Activated CD4-positive, alpha-beta T cell treated with anti-CD3 and anti-CD28 coated beads for 4 hours (primary cell): ENCODE data around the gene FTO.
"Not testable (repeated sequence)": the region's sequence is repeated elsewhere in the genome, so short reads cannot be mapped to it uniquely, and the experiment has no call there.

Source experiments
- DNase-seq, 2 donors: peaks; one replicate each; pipeline ENCODE4 v3.0.0-alpha.2; 2020

Gene FTO

DNA sequence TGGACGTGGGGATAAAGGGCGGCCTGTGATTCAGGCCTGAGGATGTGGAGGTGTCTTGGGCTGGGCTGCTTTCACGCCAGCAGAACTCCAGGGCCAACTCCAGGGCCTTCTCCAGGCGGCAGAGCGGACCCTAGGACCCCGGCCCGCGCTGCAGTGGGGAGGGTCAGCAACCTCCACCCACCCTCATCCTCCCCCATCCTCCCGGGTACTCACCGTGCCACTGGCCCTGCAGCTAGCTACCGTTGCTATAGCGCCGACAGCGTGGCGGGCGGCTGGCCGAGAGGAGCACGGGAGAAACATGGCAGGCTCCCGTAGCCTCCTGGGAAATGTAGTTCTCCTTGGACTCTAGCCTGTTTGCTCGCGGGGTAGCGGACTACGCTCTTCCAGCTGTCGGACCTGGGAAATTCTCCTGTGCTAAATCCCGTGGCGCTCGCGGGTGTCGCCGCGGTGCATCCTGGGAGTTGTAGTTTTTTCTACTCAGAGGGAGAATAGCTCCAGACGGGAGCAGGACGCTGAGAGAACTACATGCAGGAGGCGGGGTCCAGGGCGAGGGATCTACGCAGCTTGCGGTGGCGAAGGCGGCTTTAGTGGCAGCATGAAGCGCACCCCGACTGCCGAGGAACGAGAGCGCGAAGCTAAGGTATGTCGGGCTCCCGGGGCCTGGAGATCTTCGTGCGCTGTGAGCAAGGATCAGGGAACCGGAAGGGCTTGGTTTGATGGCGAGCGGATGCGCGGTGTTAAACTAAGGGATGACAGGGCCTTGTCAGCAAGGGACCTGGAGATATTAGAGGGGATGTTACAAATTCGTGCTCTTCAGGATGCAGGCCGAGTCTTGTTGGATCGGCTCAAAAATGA, at the start of gene FTO, which contains the start of gene RPGRIP1L:
Gene FTO (plus strand): TSS at position 567 of the 855 bp plus-strand sequence.
Gene RPGRIP1L (minus strand): TSS at position 270 of the 855 bp plus-strand sequence. CDS start 3,136 bp downstream, outside the sequence.
- DNase-seq: peak; percentile 92 to 99

DNA sequence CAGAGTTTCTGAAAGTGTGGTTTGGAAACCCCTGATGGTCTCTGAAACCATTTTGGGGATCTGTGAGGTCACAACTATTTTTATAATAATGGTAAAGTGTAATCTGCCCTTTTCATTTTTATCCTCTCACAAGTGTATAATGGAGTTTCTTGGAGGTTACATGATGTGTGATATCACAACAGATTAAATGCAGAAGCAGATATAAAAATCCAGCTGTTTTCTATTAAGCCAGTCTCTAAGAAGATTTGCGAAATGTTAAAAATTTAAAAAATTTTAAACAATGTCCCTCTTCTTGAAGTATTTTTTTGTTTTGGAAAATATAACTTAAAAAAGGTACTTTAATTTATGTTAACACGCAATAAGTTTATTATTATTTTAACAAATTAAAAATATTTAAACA, 49.0 kb upstream of the FTO start:
- no peak for DNase-seq

DNA sequence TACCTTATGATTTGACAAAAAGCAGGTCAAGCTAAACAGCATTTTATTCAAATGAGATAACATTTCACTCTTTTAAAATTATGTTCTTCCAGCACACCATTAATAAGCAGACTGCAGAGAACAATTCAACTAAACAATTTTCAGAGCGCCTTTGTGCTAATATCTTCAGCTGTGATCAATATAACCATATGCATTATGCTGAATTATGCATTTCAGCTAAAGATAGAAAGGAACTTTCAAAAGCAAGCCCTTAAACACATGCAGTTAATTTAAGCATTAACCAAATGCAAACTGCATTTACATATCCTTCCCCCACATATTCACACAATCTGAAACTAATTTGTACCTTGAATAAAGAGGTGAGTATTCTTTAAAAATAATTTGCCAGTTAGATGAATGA, 41.9 kb upstream of the FTO start:
- DNase-seq: no peak

DNA sequence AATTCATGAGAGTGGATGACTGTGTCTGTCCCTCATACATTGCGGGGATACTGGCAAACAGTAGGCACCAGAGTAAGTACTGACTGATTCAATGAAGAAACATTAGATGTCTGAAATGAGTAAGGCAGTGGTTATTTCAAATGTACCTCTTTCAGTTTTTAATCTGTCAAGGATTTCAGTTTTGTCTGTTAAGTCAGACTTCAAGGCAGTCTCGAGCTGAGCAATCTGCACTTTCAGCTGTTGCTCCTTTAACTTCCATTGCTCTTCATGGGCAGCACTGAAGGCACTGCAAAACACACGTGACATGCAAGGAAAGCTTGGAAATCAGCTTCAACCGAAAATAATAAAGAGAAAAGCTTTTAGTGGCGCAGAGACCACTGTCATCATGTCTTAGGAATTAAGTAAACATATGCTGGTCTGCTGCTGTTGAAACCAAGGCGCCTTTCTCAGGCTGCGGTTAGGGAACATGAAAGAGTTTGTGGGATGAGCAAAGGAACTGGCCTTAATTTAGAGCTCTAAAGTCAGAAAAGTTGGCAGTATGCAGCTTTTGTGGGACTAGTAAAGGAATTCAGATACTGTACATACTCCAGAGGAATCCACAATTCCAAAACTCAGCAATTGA, 39.1 kb upstream of the FTO start:
- no peak for DNase-seq

DNA sequence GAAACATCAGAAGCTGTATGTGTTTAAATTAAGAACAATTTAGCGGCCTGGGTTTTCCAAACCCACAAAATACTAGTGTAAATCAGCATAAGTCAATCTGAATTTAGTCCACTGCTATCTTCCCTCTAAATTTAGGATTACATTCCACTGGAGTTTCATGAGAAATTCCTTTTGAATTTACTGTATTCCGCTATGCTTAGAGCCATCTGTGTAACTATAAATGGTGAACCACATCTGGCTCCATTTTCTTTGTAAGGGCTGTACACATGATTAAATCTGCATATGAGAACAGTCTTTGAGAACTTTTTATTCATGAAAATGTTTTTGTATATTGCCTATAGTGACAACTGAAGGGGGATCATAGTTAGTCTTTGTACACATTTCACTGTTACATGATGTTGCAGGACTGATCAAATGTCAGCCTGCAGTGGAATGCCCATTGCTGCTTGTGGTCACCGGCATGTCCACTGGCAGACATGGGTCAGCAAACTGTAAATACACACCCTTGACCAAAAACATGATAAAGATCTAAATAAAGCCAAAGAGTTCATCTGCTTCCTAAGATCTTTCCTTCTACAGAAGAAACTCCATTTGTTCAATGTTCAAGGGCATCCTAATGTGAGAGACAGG, 37.1 kb upstream of the FTO start:
- DNase-seq: no peak

DNA sequence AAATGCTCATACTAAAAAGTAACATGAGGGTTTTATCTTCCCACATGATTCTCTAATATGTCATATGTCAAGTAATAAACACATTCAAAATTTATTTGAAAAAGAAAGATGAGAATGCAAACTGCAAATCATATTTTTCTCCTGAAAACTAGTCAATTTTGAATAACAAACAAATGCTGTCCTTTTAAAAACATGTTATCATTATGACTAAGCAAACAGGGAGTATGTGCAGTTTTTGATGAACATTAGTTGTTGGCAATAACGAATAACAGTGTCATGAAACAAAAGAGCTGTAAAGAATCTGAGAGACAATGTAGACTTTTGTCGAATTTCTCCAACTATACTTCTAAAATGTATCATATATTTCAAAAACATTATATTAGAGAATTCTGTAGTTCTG, 35.1 kb upstream of the FTO start:
- no peak for DNase-seq

DNA sequence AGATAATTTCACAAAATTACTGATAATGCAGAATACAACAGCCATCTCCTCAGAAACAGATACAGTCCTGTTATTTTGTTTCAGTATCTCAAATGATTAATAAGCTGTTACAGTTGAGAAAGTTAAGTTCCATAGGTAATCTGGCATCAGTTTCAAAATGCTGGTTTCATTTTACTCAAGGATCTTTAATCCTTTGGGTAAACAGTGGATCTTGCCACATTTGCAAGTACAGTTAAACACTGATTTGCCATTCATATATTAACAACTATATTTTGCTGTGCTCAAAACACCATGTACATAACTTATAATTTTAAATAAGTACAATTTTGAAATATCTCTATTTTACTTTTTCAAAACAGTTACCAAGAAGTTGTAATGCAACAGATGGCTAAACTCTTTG, 31.5 kb upstream of the FTO start:
- DNase-seq: no peak

DNA sequence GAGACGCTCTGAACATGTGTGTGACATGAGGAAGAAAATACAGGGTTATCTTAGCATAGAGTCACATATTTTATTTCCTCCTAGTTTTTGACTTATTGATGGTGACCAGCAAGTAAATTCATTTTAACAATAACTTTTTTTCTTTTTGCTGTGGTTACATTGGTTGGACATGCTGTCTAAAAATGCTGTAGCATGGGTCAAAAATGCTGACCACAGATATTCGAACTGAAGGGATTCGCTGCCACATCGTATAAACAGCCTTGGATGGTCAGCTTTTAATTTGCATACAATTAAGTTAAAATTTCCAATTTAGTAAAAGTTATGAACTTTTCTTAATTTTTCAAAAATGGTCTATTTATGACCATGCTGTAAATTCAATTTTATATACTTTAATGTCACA, 30.8 kb upstream of the FTO start:
- DNase-seq: no peak

DNA sequence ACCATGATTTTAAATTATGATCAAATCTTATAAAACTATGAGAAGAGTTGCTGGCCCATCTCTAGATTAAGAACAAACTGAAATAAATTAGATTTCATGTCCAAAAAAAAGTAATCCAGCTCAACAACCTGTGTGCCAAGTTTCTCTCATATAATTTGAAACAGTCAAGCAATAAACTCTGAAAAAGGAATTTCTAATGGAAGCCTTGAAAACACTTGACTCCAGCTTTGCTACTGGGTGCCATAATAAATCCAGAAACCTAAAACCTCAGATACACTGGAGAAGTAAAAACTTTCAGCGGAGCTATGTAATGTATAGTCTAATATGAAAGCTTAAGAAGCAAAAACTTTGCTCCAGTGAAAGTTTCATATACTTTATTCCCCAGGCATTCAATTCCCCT, 25.8 kb upstream of the FTO start:
- no peak for DNase-seq

DNA sequence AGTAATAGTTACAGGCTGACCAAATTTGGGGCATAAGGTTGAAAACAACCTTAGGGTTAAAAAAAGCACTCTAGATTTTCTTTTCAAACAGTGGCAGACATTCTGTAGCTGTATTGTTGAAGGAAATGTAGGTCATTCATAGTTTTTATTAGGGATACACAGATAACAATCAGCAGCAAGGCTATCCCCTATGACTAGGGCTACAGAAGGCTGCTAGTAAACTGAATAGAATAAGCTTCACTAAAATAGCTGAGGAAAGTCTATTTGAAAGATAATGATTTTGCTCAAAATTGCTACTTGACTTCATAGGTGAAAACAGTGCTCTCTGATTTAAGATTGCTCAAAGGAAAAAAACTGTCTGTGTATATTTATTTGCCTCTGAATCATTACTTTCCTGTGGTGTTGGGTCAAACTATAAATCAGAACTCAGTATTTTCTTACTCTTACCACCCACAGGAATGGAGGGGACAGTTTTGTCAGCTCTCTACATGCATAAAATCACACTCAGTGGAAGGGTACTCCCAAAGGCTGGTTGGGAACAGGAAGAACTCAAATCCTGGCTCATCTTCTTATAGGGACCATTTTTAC, 25.1 kb upstream of the FTO start:
- no peak for DNase-seq

DNA sequence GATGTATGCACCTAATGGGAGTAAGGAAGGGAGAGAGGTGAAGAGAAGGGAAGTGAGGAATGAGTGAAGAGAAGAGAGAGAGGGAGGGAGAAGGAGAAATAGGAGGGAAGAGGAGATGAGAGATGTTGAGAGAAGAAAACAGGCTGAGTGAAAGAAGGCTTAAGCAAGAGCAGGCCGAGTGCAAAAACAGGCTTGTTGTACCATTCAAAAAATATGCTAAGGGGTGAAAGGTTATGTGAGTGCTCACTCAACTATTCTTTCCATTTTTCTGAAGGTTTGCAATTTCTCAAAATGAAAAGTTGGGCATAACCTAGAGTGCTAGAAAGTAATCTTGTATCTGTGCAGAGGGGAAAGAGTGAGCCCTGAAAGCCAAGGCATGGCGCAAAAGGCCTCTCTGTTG, 23.2 kb upstream of the FTO start:
- no peak for DNase-seq

DNA sequence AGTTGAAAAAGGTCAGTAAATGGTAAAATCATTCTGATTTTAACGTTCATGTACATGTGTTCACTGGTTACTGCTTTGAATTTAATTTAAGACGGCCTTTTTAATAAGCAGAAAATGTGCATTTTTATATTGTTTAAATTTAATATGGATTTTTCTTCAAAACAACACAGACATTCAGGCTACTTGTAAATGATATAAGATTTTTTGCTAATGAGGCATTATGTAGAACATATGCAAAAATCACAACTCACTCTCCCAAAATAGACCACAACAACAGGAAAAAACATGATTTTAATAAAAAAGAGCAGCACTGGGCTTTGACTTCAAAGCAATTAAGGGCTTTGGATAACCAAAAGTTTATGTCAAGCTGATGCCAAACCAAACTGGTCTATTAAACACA, 22.6 kb upstream of the FTO start:
- no peak for DNase-seq

DNA sequence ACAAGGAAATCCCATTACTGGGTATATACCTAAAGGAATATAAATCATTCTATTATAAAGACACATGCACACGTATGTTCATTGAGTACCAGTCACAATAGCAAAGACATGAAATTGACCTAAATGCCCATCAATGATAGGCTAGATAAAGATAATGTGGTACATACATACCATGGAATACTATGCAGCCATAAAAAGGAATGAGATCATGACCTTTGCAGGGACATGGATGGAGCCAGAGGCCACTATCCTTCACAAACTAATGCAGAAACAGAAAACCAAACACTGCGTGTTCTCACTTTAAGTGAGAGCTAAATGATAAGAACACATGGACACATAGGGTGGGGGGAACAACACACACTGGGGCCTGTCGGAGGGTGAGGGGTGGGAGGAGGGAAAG, 18.6 kb upstream of the FTO start:
- not testable (repeated sequence) for DNase-seq

DNA sequence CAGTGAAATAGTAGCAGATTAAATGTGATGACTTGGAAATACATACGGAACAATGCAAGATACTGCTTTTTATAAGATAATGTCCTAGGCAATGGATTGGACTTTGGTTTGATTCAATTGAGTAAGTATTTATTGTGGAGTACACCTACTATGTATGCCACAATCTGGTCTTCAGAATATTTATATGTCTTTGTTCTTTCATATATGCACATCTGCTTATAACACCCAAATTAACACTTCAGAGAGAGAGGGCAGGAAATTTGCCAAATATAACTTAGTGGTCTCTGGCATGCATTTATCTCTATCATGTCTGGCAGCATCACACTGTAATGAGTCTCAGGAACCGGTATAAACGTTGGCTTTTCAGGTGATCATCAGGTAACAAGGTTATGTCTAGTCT, 17.2 kb upstream of the FTO start:
- no peak for DNase-seq

DNA sequence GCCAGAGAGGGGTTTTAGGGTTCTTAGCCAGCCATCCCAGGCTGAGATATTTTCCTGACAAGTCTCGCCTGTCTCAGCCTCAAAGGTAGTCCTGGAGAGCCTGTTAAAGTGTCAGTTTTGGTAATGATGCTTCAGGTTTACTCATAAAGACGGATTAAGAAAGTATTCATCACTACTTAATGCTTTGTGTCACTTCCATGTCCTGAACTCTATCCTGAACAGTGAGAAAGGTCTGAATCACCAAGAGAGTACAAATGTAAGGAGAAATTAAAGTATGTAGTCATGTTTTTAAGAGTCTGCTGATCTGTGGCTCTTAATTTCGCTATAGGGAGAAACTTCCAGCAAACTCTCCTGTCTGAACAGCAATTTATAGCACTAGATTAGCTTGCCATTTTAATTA, 14.3 kb upstream of the FTO start:
- no peak for DNase-seq

DNA sequence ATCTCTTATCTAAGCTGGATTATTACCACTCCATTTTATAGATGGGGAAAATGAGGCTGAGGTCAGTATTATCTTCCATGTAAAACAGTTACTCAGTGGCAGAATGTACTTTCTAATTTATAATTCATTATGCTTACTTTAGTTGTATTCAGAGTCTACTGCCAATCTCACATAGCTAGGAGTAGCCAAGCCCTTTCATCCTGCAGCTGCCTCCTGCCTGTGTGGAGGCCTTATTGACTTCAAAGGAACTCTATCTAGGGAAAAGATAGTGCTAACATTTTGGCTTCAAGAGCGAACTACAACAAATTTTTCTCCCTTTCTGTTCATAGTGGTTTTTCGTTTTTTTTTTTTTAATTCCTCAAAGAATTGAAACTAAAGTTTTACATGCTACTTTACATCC, 13.2 kb upstream of the FTO start:
- DNase-seq: no peak

DNA sequence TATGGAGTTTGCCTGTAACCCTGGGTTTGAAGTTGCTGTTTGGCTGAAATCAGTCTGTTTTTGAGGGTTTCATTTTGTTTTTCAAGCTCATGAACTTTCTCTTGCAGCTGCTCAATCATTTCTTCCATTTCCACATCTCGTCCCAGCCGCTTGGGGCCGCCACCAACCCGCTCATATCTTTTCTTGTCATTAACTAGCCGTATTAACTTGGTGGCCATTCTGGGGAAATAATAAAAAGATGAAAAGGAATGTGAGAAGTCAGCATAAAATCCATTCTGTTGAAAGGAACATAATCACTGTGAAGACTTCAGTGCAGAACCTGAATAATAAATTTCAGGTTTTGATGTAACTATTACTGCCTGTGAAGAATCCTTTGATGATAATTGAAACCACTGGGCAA, 11.8 kb upstream of the FTO start:
- no peak for DNase-seq

DNA sequence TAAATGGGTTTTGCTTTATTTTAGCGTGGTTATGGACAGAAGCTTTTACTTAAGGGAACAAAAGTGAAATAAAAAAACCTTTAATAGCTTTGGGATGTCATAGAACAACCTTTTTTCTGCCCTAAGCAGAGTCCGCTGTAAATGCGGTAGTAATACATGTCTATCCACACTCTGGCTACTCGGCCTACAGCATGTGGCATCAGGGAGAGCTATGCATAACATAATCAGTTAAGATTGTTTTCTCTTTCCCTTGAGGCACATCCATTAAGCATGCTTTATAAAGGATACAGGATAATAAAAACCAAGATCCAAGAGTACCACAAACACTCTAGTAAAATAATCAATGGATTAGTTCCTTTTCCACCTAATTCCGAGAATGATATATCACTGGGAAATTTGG, 10.6 kb upstream of the FTO start:
- no peak for DNase-seq

DNA sequence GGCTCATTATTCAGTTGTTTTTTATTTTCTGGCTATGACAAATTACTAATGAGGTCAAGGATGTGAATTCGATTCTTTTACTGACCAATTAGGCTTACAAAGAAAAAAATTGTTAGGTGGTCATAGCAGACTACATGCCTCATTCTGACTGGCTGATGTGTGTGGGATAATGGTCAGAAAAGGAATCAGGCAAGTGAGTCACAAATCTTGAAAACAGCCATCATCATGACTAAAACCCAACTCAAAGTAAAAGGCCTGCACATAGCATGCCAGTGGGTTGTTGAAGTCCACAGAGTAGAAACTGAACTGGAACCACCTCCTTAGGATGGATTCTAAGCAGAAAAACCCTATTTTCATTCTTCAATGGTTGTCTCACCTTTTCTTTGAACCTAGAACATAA, 8.9 kb upstream of the FTO start:
- no peak for DNase-seq

DNA sequence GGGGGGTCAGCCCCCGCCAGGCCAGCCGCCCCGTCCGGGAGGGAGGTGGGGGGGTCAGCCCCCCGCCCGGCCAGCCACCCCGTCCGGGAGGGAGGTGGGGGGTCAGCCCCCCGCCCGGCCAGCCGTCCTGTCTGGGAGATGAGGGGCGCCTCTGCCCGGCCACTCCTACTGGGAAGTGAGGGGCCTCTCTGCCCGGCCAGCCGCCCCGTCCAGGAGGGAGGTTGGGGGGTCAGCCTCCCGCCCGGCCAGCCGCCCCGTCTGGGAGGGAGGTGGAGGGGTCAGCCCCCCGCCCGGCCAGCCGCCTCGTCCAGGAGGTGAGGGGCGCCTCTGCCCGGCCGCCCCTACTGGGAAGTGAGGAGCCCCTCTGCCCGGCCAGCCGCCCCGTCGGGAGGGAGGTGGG, 5.7 kb upstream of the FTO start:
- DNase-seq: not testable (repeated sequence)

DNA sequence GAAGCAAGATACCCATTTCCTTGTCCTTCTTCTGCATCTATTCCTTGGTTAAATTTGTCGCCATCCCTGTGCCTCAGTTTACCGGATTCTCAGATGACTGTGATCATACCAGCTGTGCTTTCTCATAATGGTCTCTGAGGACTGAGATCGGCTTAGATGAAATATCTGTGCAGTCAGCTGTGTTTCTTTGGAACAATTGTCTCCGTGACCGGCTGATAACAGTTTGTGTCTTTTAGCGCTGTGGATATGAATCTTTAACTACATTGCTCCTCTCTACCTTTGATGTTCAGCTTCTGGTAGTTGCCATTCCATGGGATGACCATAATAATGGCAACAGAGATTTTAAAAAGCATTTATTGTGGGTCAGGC, 473 bp downstream of the FTO start:
- no peak for DNase-seq

DNA sequence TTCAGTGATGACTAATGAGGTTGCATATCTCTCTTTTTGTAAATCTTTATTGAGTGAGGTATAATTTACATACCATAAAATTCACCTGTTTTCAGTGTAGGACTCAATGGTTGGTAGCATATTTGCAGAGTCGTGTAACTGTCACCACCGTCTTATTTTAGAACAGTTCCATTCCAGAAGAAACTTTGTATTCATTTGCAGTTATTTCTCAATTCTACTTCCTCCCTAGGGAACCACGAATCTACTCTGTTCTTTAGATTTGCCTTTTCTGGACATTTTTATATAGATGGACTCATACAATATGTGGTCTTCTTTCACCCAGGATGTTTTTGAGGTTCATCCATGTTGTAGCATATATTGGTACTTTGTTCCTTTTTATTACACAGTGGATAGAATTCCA, 3.7 kb downstream of the FTO start:
- no peak for DNase-seq

DNA sequence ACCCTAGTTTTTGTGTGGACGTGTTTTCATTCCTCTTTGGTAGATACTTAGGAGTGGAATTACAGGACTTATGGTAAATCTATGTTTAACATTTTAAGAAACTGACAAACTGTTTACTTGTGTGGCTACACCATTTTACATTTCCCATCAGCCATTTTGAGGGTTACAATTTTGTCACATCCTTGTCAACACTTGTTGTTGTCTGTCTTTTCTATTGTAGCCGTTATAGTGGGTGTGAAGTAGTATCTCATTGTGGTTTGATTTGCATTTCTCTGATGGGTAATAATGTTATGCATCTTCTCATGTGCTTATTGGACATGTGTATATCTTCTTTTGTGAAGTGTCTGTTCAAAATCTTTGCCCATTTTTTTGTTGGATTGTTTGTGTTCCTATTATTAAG, 4.5 kb downstream of the FTO start:
- DNase-seq: no peak

DNA sequence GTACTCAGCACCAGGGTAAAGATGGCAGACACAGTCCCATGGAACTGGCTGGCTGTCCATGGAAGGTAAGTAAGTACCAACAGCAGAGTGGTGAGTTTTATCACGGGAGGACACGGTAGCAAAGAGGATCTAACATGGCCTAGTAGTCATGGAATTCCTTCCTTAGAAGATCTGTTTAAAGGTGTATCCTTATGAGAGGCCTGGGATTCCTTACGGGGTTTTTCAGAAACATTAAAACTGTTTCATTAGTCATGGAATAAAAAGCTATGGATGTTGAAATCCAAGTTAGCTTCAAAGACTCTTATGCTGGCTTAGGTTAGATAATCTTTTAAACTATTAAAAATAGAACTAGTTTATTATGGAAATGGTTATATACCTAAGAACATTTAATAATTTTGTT, 7.4 kb downstream of the FTO start:
- no peak for DNase-seq
